ENCODE measurements around the gene VSTM4. TPM values are rescaled to one million over a fixed set of nuclear protein-coding genes. Genes with fewer than 3 reads are reported as not detected.

VSTM4 gene
- total RNA-seq, 2 donors from 2014 or later: 6.9 to 36.0 TPM

DNA sequence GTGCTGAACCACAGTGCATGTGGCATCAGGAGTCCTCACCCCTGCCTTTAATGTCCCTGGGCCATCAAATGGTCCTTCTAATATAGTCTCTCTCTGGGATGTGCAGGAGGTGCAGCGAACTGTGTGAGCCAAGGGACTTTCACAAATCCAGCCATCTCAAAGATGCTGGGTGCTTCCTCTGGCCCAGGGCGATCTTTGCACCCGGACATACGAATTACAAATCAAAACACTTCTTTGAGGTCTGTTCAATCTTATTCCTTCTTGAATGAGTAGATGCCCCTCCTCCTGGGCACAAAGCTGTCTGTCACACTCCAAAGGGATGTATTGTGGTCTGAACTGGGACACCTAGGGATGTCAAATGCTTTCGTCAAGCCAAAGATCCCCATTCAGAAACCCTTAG is 60.6 kb downstream of the VSTM4 start:
- intact Hi-C loops (cut with DNase I): no loop called here
- no peaks in the 10 kb centered on the region for H3K4me1 ChIP-seq (replicated peaks)
- DNase-seq (ENCODE audit: low spot score): no peak
- H3K27ac ChIP-seq: no peak overlapping the region
- no peak for TF ChIP-seq POLR2AphosphoS5 (IDR thresholded peaks at IDR 0.05)
- no peak for TF ChIP-seq POLR2A (IDR thresholded peaks at IDR 0.05)
- no peak for TF ChIP-seq CTCF (IDR thresholded peaks at IDR 0.05)
- 95% methylated on average over 5 of the region's 5 CpGs for WGBS
- H3K36me3 ChIP-seq: no peaks in the 10 kb centered on the region
- no peak overlapping the region for H3K4me3 ChIP-seq
- H3K27me3 ChIP-seq (replicated peaks; ENCODE audit: insufficient read depth): no peaks in the 10 kb centered on the region
- H3K9me3 ChIP-seq: no peaks in the 10 kb centered on the region

DNA sequence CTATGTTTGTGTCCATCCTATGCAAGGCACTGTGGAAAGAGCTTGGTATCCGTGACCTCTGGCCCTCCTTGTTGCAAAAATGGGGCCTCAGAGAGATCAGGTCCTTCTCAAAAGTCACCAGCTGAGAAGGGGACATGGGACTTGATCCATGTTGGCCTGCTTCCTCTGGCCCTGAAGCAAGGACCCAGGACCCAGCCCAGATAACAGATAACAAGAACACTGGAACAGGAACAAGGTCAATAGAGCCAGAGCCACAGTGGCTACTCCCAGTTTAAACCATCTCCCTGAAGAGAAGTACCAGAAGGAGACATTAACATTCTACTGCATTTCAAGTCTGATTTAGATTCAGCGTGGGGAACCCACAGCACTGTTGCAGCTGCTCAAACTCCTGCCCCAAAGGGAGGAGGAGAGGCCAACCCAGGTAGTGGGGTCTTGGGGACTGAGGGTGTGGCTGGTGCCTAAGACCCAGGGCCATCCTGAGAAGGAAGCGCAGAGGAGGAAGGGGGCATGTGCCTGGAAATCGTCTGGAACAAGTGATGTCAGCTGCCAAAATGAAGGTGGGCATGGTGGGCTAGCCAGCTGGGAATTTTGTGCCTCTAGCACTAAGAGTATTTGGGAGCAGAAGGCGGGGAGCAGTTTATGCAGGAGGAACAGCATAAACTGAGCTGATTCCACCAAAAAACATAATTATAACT is 61.2 kb downstream of the VSTM4 start:
- Histone ChIP-seq H3K9me3 (no peaks in the 10 kb centered on the region), H3K27ac (no peak overlapping the region), H3K27me3 (replicated peaks; ENCODE audit: insufficient read depth) (no peaks in the 10 kb centered on the region), H3K4me3 (no peak overlapping the region), H3K36me3 (no peaks in the 10 kb centered on the region), H3K4me1 (replicated peaks) (no peaks in the 10 kb centered on the region)
- TF ChIP-seq CTCF (IDR thresholded peaks at IDR 0.05) (no peak), POLR2AphosphoS5 (IDR thresholded peaks at IDR 0.05) (no peak), POLR2A (IDR thresholded peaks at IDR 0.05) (no peak)
- WGBS: 88% methylated on average over 5 of the region's 5 CpGs
- no peak for DNase-seq (ENCODE audit: low spot score)
- intact Hi-C loops (cut with DNase I): no loop called here

GRCh38 chr10:49053053-49053997 is 62.0 kb downstream of the VSTM4 start:
- H3K4me1 ChIP-seq (replicated peaks): no peaks in the 10 kb centered on the region
- intact Hi-C loops (cut with DNase I): no loop called here
- WGBS: 63% methylated on average over 11 of the region's 11 CpGs
- H3K4me3 ChIP-seq: no peak overlapping the region
- peak; percentile 26 for DNase-seq (ENCODE audit: low spot score)
- no peak overlapping the region for H3K27ac ChIP-seq
- no peak for TF ChIP-seq POLR2A (IDR thresholded peaks at IDR 0.05)
- no peak for TF ChIP-seq CTCF (IDR thresholded peaks at IDR 0.05)
- TF ChIP-seq POLR2AphosphoS5 (IDR thresholded peaks at IDR 0.05): no peak
- H3K36me3 ChIP-seq: no peaks in the 10 kb centered on the region
- H3K27me3 ChIP-seq (replicated peaks; ENCODE audit: insufficient read depth): no peaks in the 10 kb centered on the region
- H3K9me3 ChIP-seq: no peaks in the 10 kb centered on the region

DNA sequence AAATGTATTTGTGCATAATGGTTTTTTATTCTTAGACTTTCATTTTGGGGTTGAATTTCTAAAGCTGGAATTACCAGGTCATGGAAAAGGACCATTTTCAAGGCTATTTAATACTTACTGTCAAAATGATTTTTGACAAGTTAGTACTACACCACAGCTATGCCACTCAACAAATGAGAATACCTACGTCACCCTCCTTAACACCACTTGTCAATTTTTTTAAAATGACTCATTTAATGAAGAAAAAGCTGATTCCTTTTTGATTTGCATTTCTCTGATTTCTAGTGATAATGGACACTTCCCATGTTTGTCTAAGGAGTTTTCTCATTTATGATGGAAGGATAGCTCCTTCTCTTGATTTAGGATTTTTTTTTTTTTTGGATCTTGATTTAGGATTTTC is 63.3 kb downstream of the VSTM4 start:
- no peak for TF ChIP-seq CTCF (IDR thresholded peaks at IDR 0.05)
- no peak for TF ChIP-seq POLR2A (IDR thresholded peaks at IDR 0.05)
- no peak for TF ChIP-seq POLR2AphosphoS5 (IDR thresholded peaks at IDR 0.05)
- no peak for DNase-seq (ENCODE audit: low spot score)
- Histone ChIP-seq H3K36me3 (no peaks in the 10 kb centered on the region), H3K9me3 (no peaks in the 10 kb centered on the region), H3K4me3 (no peak overlapping the region), H3K27me3 (replicated peaks; ENCODE audit: insufficient read depth) (no peaks in the 10 kb centered on the region), H3K27ac (no peak overlapping the region), H3K4me1 (replicated peaks) (no peaks in the 10 kb centered on the region)
- intact Hi-C loops (cut with DNase I): no loop called here
- WGBS: 93% methylated on average over 1 of the region's 1 CpG
